MCF 10A (cell line): Measurements from ENCODE around the gene OR2M3. TPM values are rescaled to one million over a fixed set of nuclear protein-coding genes. Genes with fewer than 3 reads are reported as not detected.
"Not testable (repeated sequence)": the region's sequence is repeated elsewhere in the genome, so short reads cannot be mapped to it uniquely, and the experiment has no call there.

Source experiments
- BruUV-seq: library from RNA; stranded (reverse); fragments of 400-500 nt; replicated peaks from 2 replicates; lab custom pipeline; 2021; lab: Mats Ljungman, UMichigan
- CTCF ChIA-PET: fragments of 300-600 bp; sonication (Branson Sonifier 250); formaldehyde crosslinking; extraction: SDS; loops from one replicate; lab custom pipeline; 2021; ENCODE audit warnings: antibody characterized with exemption, inconsistent platforms; lab: Yijun Ruan, JAX
- POLR2A ChIA-PET: fragments of 300-600, 350-650 bp; sonication (Branson Sonifier 250); formaldehyde crosslinking; extraction: SDS; loops from one replicate; lab custom pipeline; 2020; ENCODE audit warnings: antibody characterized with exemption, inconsistent platforms; lab: Yijun Ruan, JAX
- DNase-seq: peaks from one replicate; pipeline ENCODE4 v3.0.0-alpha.2; 2018; ENCODE audit not compliant: unreplicated experiment
- H3K27ac Mint-ChIP-seq: one replicate; pipeline ENCODE4 v1.8.0; 2022; ENCODE audit warnings: mild to moderate bottlenecking, low read depth, mixed read lengths; ENCODE audit not compliant: unreplicated experiment
- H3K27me3 Mint-ChIP-seq: one replicate; pipeline ENCODE4 v1.8.0; 2022; ENCODE audit warnings: mixed read lengths; ENCODE audit not compliant: insufficient read depth, unreplicated experiment
- H3K36me3 Mint-ChIP-seq: one replicate; pipeline ENCODE4 v1.8.0; 2022; ENCODE audit warnings: mild to moderate bottlenecking, moderate library complexity, mixed read lengths; ENCODE audit not compliant: insufficient read depth, unreplicated experiment
- H3K4me1 Mint-ChIP-seq: one replicate; pipeline ENCODE4 v1.8.0; 2022; ENCODE audit warnings: mixed read lengths; ENCODE audit not compliant: insufficient read depth, unreplicated experiment
- H3K4me3 Mint-ChIP-seq: one replicate; pipeline ENCODE4 v1.8.0; 2022; ENCODE audit warnings: mild to moderate bottlenecking, moderate library complexity, mixed read lengths; ENCODE audit not compliant: unreplicated experiment
- H3K9me3 Mint-ChIP-seq: one replicate; pipeline ENCODE4 v1.8.0; 2022; ENCODE audit warnings: mixed read lengths; ENCODE audit not compliant: unreplicated experiment
- intact Hi-C: fragments of 100-400 bp; cut with micrococcal nuclease; formaldehyde crosslinking; loops from 2 replicates; pipeline ENCODE4 v1.14.1; 2022
- total RNA-seq: library from RNA; stranded (reverse); gene quantifications from 2 replicates; pipeline ENCODE4 v1.2.3, GENCODE V29; 2022
- TF ChIP-seq, protein P1 (sequence below): fragments of 200-600 bp; IDR thresholded peaks from one replicate; pipeline ENCODE4 v1.8.0; 2022; ENCODE audit warnings: antibody characterized with exemption, mild to moderate bottlenecking; ENCODE audit not compliant: unreplicated experiment

Gene OR2M3
- total RNA-seq, 1 experiment from 2014 or later = not detected

DNA sequence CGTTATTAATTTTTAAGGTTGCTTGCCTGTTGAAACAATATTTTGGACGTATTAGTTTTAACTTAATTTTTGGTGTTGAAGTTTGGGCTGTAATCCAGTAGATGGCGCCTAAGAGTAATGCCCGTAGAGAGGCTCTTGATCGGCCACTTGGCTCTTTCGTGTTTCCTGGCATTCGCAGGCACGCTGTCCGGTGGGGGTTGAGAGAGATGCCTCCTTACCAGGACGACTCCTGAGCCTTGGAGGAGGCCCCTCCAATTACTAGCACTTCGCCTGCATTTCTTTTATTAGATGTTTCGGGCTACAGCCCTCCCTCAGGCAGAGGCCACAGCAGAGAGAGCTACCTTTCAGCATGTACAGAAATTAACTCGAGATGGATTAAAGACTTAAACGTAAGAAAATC lies 46.1 kb downstream of the OR2M3 start:
- H3K9me3 Mint-ChIP-seq = no peaks in the 10 kb centered on the region
- CTCF ChIA-PET = interaction anchor here (0.6 to 3.2 kb wide), 51 partner anchors 8 to 1273 kb away, joined by 3 to 26 read pairs (median 4); partner anchors contain the start of genes OR13G1, OR2AJ1, OR2M3 and OR2M4

DNA sequence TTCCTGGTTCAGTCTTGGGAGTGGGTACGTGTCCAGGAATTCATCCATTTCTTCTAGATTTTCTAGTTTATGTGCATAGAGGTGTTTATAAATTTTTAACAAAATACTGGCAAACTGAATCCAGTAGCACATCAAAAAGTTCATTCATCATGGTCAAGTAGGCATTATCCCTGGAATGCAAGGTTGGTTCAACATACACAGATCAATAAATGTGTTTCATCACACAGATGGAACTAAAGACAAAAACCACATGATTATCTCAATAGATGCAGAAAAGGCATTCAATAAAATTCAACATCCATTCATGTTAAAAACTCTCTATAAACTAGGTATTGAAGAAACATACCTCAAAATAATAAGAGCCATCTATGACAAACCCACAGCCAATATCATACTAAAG lies 62.2 kb downstream of the OR2M3 start:
- BruUV-seq, DNase-seq, intact Hi-C loops, H3K27me3 Mint-ChIP-seq, H3K4me1 Mint-ChIP-seq, H3K27ac Mint-ChIP-seq, H3K36me3 Mint-ChIP-seq, H3K4me3 Mint-ChIP-seq: not testable (repeated sequence)
- CTCF ChIA-PET = interaction anchor here (0.6 to 0.7 kb wide), 2 partner anchors 662 to 982 kb away, joined by 3 read pairs; no protein-coding TSS in a partner anchor
- POLR2A ChIA-PET = interaction anchor here (0.6 kb wide), 1 partner anchor 211 kb away, joined by 3 read pairs; no protein-coding TSS in a partner anchor
- peaks cover 20% of the 10 kb centered on the region for H3K9me3 Mint-ChIP-seq

More for the DNA sequence above, 46.1 kb downstream of the OR2M3 start:
- peak; percentile 67 for DNase-seq
- no TSS peak for BruUV-seq
- H3K4me1 Mint-ChIP-seq = peaks cover 13% of the 10 kb centered on the region
- intact Hi-C loops = loop anchor here (1.0 to 5.0 kb wide), 5 partner anchors 159 to 564 kb away; partner anchors contain the start of gene OR2T1
- no peaks in the 10 kb centered on the region for H3K27me3 Mint-ChIP-seq
- peak overlapping the region; percentile 64 for H3K4me3 Mint-ChIP-seq
- no peak overlapping the region for H3K27ac Mint-ChIP-seq
- POLR2A ChIA-PET = interaction anchor here (1.0 to 1.4 kb wide), 2 partner anchors 22 to 595 kb away, joined by 3 read pairs; partner anchors contain the start of gene ZNF672
- TF ChIP-seq, protein P1, sequence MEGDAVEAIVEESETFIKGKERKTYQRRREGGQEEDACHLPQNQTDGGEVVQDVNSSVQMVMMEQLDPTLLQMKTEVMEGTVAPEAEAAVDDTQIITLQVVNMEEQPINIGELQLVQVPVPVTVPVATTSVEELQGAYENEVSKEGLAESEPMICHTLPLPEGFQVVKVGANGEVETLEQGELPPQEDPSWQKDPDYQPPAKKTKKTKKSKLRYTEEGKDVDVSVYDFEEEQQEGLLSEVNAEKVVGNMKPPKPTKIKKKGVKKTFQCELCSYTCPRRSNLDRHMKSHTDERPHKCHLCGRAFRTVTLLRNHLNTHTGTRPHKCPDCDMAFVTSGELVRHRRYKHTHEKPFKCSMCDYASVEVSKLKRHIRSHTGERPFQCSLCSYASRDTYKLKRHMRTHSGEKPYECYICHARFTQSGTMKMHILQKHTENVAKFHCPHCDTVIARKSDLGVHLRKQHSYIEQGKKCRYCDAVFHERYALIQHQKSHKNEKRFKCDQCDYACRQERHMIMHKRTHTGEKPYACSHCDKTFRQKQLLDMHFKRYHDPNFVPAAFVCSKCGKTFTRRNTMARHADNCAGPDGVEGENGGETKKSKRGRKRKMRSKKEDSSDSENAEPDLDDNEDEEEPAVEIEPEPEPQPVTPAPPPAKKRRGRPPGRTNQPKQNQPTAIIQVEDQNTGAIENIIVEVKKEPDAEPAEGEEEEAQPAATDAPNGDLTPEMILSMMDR = peak; percentile 92
- H3K36me3 Mint-ChIP-seq = no peaks in the 10 kb centered on the region

Other genes with a start within 250 kb of the OR2M3 start
- not detected in 2 replicates for gene OR2L8, start 248.4 kb upstream of the OR2M3 start, total RNA-seq
- not detected in 2 replicates for gene OR2AK2, start 232.0 kb upstream of the OR2M3 start, total RNA-seq
- not detected in 2 replicates for gene OR2L5, start 183.6 kb upstream of the OR2M3 start, total RNA-seq
- 0.19 and 0.34 TPM in 2 replicates for gene OR2L2, start 167.2 kb upstream of the OR2M3 start, total RNA-seq
- gene OR2L3, start 150.4 kb upstream of the OR2M3 start, total RNA-seq = not detected in 2 replicates
- not detected in 2 replicates for gene OR2L13, start 102.1 kb upstream of the OR2M3 start, total RNA-seq
- gene OR2M5, start 52.1 kb upstream of the OR2M3 start, total RNA-seq = not detected in 2 replicates
- not detected in 2 replicates for gene OR2M2, start 22.4 kb upstream of the OR2M3 start, total RNA-seq
- not detected in 2 replicates for gene OR2M4, start 34.2 kb downstream of the OR2M3 start, total RNA-seq
- gene OR2T33, start 80.7 kb downstream of the OR2M3 start, total RNA-seq = not detected in 2 replicates
- not detected in 2 replicates for gene OR2T12, start 106.2 kb downstream of the OR2M3 start, total RNA-seq
- not detected in 2 replicates for gene OR2M7, start 127.3 kb downstream of the OR2M3 start, total RNA-seq
- not detected in 2 replicates for gene OR14C36, start 151.5 kb downstream of the OR2M3 start, total RNA-seq
- gene OR2T4, start 164.4 kb downstream of the OR2M3 start, total RNA-seq = not detected in 2 replicates
- not detected in 2 replicates for gene OR2T6, start 178.5 kb downstream of the OR2M3 start, total RNA-seq
- gene OR2T1, start 205.8 kb downstream of the OR2M3 start, total RNA-seq = not detected in 2 replicates
- gene OR2T2, start 248.4 kb downstream of the OR2M3 start, total RNA-seq = not detected in 2 replicates